GM18502 (cell line): ENCODE data around the gene SEC22A.

ENCODE experiments used
- ATAC-seq: cut with Tn5 transposase; IDR thresholded peaks from one replicate; pipeline ENCODE4 v1.9.1; 2021; ENCODE audit warnings: mild to moderate bottlenecking; ENCODE audit not compliant: unreplicated experiment, poor library complexity

SEC22A gene

DNA sequence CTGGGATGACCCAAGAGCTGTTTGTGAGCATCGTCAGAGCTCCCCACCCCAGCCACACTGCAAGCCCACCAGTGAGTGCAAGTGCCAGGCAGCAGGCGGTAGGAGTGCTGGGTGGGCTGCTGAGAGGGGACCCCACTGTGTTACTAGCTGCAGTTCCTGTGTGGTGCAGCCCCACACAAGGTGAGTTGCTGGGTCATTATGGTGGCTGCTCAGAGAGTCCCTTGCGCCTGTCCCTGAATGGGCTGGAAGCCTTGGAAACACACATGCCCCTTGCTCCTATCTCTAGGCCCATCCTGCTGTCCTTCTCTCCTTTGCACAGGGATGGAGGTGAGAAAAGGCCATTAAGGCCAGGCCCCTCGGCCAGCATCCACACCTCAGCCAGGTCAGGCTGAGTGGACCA lies 83.7 kb downstream of the SEC22A start:
- no peak for ATAC-seq

DNA sequence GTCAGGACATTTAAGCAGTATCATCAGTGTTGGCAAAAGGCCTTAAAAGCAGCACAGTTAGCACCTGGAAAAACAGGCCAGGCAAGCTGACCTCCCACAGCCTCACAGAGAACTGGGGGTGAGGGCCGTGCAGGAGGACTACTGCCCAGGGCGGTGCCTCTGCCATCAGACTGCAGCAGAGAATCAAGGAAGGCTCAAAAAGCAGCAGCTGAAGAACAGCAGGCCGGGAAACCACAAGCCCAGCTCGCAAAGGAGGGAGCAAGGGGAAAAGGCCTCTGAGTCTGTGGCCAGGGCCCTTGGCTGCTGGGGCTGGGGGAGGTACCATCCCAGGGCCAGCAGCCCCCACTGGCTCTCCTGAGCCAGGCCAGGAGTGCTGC lies 84.2 kb downstream of the SEC22A start:
- ATAC-seq: no peak

DNA sequence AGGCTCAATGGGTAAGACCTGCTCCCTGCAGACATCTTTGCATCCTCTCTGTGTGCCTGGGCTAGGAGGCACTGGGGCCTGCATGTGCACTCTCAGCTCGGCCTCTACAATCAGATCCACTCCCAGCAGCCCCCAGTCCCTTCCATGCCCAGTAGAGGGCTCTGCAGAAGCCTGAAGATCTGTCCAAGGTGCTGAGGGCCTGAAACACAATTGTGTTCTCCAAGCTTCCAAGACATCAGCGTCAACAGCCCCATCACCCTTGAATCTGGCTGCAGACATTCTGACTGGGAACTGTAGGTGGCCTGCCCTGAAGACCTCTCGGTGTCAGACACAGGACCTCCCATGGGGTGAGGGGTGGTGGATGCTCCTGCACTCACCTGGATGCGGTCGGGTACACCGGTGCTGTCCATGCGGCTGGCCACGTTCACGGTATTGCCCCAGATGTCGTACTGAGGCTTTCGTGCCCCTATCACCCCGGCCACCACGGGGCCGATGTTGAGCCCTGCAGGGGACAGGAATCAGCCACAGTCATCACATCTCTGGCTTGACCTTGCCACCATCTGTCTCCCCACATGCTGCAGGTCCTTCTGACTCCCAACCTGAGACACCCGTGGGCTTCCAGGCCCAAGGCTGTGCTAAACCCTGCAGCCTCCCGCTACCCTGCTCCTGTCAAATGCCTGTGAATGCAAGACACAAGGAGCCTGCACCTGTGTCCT lies 84.7 kb downstream of the SEC22A start:
- ATAC-seq: no peak

DNA sequence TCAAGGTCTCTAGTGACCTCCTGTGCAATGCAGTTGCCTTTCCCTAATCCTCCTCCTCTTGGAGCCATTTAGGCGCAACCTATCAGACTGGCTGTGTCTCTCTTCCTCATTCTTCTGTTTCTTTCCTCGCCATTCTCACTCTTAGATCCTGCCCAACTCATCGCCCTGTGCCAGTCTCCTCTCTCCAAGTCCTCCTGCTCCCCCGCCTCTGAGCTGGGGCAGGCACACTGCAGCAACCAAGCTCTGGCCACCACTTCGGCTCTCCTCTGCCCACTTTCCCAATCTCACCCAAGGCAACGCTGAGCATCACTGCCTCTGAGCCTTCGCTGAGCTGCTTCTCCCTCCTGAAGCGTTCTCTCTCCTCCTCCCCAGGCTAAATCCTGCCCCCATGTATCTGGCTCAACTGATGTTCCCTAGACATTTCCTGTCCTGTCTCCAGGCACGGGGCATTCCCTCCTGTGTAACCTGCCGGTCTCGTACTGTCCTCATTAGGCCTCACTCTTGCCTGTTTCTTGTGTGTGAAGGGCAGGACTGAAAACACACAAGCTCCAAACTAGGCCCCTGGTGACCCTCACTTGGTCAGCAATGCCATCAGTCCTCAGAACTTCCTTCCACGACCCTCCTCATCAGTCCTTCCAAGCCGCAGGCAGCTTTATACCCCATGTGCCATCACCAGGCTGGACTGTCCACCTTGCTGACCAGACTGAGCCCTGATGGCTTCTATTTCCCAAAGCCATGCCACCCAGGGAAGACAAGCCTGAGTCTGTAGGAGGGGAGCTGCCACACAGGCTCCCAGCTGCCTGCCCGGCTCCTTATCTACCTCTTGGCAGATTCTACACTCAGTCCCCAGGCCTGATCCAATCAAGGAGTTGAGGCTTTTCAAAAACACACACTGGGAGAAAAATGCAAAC lies 85.6 kb downstream of the SEC22A start:
- no peak for ATAC-seq

DNA sequence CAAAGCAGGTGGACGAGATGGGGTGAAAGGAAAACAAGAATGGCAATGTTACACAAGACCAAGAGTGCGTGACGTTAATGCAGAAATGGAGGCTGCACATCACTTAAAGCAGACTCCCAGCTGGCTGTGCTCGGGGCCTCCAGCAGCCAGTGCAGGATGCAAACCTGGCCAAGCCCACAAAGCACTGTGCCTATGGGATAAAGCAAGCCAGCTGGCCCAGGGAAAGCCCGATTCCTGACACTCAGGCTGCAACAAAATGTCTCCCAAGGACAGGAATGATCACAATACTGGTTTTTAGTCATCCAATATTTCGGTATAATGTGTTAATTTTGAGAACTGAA lies 86.2 kb downstream of the SEC22A start:
- no peak for ATAC-seq

DNA sequence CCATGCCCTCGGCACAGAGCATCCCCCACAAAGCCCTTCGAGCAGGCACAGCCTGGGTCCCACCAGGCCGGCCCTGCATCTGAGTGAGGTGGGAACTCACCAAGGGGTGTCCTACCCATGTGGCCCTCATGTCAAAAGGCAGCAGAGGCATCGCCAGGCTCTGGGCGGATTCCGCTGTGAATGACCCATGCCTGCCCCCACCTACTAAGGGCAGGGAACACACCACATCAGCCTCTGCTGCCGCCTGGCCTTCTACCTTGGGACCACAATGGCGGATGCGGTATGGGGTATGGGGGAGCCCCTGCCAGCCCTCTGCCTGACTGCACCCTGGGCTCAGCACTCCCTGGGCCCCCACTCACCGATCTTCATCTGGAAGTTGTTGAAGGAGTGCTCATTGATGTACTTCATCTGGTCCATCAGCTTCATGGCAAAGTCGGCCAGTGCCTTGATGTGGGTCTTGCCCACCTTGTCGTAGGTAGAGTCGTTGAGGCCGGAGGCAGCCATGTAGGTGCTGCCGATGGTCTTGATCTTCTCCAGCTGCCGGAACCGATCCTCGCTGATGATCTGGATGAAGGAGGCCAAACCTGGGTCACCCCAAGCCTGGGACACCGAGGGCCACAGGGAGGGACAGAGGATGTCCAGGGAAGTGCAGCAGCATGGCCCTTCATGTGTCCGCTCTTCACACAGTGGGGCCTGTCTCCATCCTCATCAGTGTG lies 87.8 kb downstream of the SEC22A start:
- ATAC-seq: no peak

DNA sequence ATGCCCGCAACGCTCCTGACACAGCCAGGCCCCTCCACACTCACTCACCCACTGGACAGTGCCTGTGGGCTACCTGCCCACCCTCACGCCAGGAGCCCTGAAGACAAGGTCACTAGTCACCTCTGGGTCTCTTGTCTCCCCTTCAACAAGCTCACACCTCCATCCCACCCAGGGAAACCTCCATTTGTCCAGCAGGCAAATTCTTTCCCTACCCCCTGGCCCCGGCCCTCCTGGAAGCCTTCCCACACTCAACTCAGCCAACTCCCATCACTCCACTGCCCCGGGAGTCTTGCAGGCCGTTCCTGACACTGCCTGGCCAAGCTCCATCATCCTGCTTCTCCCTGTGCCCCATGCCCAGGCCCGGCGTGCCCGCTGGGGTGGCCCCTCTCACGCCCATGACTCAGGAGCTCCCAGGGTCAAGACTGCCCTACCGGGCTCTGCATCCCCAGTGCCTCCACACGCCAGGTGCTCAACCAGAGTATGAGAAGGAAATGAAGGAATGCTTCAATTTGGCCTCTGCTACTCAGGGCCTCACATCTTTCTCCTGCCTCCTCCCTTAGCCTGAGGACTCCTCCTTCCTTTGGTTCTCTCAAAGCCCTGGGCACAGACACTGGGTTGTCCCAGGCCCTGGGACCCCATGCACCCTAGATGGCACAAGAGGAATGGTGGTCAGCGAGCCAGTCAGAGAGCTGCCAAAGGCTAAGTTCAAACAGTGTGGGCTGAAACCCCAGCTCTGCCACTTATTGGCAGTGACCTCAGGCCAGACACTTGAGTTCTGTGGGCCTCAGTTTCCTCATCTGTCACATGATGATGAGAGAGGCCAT lies 88.6 kb downstream of the SEC22A start:
- ATAC-seq: no peak

DNA sequence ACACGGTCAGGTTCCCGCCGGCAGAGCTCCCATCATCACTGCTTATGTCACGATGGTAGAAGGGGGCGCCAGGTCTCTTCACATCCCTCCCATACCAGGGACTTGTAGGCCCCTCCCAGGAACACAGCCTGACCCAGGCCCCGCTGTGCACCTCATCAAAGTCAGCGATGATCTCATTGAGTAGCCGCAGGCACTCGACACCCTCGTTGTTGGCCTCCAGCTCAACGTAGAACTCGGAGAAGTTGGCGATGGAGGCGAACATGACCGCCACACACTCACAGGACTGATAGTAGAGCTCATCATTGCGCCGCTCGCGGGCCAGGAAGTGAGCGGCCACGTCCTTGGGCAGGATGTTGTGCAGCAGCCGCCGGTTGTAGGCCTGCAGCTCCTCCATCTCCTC lies 89.2 kb downstream of the SEC22A start:
- ATAC-seq: no peak

DNA sequence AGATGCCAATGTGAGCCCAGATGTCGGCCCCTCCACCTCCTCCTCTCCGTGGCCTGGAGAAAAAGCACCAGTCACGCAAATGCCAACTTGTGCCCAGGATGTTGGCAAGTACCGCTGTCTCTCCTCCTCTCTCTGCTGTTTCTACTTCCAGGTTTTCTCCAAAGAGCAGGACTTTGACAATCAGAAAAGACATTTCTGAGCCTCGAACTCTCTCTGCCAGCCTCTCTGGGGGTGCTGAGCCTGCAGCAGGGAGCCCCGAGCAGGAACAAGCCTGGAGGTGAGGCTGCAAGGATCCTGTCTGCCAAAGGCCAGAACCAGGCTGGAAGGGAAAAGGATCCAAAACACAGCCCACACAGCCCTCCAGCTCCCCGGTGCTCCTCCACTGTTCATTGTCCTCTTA lies 89.7 kb downstream of the SEC22A start:
- no peak for ATAC-seq

DNA sequence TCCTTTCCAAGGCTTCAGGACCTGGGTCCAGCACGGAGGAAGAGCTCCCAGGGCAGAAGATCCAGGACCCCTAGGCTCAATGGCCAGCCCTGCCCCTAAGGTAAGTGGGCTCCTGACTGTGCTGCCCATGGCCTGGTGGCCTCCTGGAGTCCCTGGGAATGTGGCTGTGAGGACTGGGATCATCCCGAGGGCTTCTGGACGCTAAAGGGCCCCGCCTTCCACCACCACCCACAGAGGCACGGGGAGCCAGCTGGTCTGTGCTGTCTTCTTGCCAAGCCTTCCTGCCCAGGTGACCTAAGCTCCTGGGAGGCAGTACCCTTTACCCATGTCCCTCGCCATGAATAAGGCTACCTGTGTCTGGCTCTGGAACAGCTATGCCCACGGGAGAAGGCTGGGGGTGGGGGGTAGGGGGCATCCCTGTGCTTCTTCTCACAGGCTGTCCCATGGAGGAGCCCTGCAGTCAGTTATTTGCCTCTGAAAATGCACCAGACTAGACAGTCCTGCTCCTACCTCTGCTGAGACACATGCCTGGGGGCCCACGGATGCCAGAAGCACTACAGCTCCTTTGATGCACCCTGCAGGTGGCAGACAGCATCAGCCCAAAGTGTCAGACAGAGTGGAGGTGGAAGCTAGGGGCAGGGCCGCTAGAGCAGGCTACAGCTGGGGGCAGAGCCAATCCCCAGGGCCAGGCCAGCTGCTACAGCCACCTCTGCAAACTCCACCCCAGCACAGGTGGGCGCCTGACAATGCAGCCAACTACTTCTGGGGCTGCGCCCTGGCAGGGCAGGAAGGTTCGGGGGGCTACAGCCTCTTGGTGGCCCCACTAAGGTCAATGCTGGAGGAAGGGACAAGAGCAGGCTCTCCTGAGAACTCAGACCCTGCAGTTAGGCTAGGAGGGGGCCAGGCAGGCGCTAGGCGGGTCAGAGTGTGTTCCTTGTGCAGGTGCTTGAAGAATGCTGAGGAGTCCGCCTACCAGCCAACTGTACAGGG lies 90.9 kb downstream of the SEC22A start:
- no peak for ATAC-seq

DNA sequence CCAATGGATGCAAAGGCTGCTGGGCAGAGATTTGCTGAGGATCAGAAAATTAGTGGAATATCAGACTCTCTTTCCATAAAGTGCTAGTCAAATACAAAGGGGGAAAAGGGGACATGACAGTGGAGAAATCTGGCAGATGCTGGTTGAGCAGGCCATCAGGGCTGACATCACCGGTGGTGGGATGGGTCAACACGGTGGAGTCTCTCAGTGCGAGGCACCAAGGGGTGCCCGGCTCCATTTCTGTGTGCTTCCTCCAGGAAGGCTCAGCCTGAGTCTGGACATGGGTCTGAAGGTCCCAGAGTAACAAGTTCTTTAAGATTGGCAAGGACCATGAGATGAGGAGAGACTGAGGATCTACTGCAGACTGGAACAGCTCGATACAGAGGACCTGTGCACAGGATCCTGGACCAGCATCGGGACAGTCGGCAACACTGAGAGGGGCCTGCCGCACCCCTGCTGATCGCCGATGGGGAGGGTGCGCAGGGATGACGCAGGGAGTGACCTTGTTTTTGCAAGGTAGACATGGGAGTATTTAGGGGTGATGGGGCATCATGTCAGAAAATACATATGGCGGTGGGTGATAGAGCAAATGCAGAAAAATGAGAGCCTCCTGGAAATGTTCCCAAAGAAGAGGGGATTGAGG lies 92.7 kb downstream of the SEC22A start:
- ATAC-seq: no peak

DNA sequence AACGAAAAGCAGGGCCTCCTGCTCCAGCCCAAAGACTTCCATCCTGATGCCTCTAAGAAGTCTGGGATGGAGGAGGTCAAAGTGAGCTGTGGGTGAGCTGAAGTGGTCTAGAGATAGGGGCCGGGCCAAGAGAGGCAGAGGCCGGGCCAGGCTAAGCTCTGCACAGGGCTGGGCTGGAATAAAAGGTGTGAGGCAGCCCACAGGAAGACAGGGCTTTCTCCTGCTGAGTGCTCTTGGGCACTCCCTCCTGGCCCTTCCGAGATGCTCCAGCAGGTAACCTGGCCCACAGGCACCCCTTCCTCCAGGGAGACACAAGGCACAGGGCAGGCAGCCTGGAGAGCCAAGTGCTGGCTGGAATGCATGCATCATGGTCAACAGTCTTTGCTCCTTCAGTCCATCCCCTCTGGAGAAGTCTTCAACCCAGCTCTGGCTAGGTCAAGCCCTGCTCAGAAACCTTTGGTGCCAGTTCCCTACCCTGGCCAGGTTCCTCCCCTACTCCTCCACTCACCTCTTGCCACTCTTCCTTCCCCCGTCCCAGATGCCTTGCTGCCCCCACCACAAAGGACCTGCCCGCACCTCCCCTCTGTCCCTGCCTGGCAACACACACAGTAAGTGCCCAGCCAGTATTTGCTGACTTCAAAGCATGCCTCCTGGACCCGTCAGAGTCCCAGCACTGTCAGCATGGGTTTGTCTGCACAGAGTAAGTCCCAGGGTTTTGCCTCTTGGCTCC lies 93.6 kb downstream of the SEC22A start:
- ATAC-seq: no peak

DNA sequence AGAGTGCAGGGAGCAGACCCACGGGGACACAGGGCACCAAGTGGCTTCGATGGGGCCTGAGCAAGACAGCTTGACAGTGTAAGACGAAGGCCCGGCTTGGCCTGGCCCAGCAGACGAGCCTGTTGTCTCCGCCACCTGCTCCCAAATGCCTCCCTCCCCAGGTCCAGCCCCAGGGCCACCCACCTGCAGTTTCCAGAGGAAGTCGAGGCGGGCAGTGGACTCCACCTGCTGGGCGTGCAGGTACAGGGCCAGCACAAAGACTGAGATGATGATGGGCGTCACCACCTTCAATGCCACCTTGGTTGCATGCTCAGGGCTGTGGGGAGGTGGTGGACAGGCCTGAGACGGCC lies 94.1 kb downstream of the SEC22A start:
- ATAC-seq: no peak

DNA sequence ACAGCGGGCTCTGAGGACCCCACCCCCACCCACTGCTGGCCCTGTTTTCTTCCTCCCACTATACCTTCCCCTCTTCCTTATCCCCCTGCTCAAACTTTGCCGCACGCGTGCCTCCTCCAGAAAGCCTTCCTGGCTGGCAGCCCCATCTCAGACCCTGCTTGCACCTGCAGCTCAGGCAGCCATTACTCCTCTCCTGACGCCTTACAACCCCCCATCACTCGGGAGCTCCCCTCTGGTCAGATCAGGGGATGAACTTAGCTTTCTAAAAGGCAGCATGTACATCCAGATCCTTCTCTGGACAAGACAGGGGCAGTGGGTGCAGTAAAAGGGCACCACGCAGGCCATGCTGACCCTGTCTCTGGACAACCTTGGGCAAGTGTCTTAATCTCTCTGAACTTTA lies 94.5 kb downstream of the SEC22A start:
- ATAC-seq: no peak

DNA sequence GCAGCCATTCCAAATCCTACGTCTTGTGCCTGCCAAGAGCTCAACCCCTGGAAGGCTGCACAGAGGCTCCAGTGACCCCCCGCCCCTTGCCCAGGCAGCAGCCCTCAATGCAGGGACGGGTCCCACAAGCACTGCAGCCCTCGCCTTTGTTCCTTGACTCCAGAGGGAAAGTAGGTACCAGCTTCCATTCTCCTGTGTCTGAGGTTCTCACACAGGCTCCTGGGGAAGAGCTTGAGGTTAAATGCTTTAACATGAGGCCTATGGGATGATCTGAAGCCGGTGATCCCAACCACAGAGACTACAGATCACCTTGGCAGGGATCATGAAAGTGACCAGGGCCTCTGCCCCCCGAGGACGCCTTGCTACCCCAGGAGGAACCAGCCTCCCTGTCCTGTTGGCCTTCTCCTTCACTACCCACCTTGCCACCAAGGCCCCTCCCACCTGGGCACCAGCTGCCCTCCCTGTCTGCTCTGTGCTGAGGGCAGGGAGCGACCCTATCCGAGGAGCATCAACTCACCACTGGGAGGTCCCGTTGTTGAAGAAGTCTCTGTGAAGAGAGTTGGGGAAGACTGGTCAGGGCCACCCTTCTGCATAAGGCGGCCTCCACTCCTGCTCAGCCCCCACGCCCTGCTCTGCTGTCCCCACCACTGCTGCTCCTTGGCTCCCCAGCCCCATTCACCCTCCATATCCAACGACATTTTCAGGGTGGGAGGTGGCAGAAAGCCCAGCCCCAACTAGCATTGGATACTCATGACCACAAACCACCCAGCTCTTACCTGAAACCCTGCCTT lies 95.3 kb downstream of the SEC22A start:
- no peak for ATAC-seq

DNA sequence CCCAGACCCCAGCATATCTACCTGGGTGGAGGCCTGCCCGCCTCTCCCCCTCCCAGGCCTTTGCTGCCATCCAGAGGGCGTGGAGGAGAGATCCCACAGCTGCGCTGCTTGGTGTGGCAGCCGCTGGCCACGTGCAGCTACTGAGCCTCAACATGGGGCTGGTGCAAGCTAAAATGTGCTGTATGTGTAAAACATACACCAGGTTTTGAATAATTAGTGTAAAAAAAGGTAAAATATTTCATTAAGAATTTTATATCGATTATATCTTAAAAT lies 95.8 kb downstream of the SEC22A start:
- no peak for ATAC-seq

DNA sequence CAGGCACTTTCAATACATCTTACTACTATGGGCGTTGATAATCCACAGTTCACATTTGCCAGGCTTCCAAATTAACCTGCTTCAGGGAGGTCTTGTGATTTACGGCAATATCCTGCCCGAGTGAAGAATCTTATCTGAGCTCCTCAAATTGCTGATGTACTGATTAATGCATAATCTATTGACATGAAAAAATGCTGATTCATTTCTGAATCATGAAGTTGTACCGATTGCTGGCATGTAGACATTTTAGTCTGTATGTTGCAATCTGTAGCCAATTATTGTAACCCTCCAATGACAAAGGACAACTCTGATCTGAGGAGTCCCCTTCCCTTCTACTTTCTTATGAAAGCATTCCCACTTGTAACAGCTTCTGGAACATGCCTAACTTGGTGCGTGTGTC lies 97.2 kb downstream of the SEC22A start:
- ATAC-seq: no peak

DNA sequence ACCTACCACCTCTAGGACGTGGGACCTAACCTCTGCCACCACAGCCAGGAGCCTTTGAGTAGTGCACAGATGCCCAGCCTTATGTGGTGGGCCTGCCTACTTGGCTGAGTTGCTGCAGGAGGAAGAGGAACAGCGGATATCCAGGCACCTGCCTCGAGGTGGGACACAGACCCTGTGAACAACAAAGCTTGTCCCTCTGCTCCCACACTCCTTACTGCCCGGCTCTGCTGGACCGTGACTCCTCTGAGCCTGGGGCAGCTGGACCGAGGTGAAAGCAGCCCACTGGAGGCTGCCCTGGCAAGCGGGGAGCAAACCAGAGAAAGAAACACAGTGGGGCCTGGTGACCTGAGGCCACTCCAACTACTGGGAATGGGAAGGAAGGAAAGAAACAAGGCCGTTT lies 97.8 kb downstream of the SEC22A start:
- no peak for ATAC-seq
